Measurements from ENCODE around the gene NBPF4.

NBPF4 gene

DNA sequence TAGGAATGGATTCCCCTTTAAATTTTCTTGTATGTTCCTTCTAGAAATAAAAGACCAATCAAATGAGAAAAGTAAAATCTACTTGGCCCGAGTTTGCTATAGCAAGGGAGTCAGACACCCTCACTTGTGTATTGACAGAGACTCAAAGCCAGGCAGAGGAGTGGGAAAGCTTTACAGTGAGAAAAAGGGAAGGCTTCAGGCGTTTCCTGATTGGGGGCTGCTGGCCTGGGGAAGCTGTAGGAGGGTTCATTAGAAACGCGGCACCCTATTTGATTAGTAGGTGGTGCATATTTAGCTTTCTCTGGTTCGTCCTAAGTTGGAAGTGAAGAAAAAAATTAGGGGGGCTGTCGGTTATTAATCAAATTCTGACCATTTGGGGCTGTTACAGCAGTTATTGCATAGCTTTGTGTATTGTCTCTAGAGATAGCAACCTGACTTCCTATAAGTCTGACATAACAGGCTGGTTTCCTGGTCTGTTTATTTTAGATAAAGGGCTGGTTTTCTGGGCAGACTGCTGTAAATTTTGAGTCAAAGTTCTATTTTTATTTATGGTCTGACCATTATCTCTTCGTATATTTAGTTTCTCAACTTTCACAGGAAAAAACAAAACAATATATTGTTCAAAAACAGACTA, 53.8 kb downstream of the NBPF4 start:
- Histone ChIP-seq H3K4me3 (replicated peaks; ENCODE audit: low read depth, low read length) (no peak overlapping the region), H3K27me3 (replicated peaks; ENCODE audit: control insufficient read depth, insufficient read depth, low read length) (no peaks in the 10 kb centered on the region), H3K36me3 (ENCODE audit: control insufficient read depth, insufficient read depth, low read length) (no peaks in the 10 kb centered on the region)
- TF ChIP-seq, protein P1, sequence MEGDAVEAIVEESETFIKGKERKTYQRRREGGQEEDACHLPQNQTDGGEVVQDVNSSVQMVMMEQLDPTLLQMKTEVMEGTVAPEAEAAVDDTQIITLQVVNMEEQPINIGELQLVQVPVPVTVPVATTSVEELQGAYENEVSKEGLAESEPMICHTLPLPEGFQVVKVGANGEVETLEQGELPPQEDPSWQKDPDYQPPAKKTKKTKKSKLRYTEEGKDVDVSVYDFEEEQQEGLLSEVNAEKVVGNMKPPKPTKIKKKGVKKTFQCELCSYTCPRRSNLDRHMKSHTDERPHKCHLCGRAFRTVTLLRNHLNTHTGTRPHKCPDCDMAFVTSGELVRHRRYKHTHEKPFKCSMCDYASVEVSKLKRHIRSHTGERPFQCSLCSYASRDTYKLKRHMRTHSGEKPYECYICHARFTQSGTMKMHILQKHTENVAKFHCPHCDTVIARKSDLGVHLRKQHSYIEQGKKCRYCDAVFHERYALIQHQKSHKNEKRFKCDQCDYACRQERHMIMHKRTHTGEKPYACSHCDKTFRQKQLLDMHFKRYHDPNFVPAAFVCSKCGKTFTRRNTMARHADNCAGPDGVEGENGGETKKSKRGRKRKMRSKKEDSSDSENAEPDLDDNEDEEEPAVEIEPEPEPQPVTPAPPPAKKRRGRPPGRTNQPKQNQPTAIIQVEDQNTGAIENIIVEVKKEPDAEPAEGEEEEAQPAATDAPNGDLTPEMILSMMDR (IDR thresholded peaks at IDR 0.05; ENCODE audit: insufficient read depth, low read length, poor library complexity, severe bottlenecking): no peak
- DNase-seq (ENCODE audit: extremely low read depth, insufficient read length): no peak

DNA sequence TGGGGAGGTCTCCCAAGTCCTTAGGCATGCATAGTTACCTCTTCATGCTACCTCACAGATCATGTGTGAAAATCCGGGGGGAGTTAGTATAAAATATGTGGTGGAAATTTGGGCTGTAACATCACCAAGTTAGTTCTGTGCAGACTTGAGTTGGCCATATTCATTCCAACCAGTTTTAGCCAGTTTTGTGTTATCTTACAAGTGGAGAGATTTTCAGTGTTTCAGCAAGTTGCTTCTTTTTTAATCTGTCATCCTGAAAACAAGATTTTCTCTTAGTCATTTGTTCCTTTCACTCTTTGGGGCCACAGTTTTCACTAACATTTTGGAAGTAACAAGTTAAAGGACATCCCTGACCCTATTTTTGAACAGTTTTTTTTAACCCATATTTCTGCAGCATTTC, 55.1 kb downstream of the NBPF4 start:
- no peak for DNase-seq (ENCODE audit: extremely low read depth, insufficient read length)
- Histone ChIP-seq H3K27me3 (replicated peaks; ENCODE audit: control insufficient read depth, insufficient read depth, low read length) (no peaks in the 10 kb centered on the region), H3K4me3 (replicated peaks; ENCODE audit: low read depth, low read length) (no peak overlapping the region), H3K36me3 (ENCODE audit: control insufficient read depth, insufficient read depth, low read length) (no peaks in the 10 kb centered on the region)
- TF ChIP-seq, protein P1 (IDR thresholded peaks at IDR 0.05; ENCODE audit: insufficient read depth, low read length, poor library complexity, severe bottlenecking): no peak

DNA sequence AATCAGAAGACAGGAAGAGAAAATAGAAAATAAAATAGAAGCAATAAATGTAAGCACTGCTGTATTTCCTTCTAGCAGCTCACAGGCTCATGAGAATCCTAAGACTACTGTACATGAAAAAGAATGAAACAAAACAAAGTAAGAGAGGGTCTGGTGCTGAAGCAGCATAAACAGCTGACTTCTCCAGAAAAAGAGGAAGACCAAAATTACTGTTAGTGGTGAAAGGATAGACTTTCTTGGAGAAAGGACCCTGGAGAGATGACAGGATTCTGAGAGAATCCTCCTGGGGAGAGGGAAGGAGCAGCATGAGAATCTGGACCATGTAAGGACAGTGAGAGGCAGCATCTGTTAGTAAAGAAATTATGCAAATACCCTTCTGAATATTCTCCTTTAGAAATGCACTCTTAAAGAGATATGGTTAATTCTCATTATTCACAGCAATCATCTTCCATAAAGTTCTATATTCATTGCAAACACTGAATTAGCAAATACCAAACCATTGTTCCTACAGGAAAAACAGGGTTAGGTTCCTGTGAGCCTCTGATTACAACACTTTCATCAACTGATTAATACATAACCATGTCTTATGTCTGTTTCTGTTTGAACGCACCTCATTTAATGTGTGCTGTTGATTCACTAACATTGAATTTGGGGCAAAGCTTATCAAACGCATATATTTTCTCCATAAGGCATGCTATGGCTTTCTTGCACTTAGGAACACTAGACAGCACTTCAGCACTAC, 60.7 kb downstream of the NBPF4 start:
- Histone ChIP-seq H3K4me3 (replicated peaks; ENCODE audit: low read depth, low read length) (no peak overlapping the region), H3K36me3 (ENCODE audit: control insufficient read depth, insufficient read depth, low read length) (no peaks in the 10 kb centered on the region), H3K27me3 (replicated peaks; ENCODE audit: control insufficient read depth, insufficient read depth, low read length) (no peaks in the 10 kb centered on the region)
- no peak for DNase-seq (ENCODE audit: extremely low read depth, insufficient read length)
- TF ChIP-seq, protein P1 (IDR thresholded peaks at IDR 0.05; ENCODE audit: insufficient read depth, low read length, poor library complexity, severe bottlenecking): no peak

DNA sequence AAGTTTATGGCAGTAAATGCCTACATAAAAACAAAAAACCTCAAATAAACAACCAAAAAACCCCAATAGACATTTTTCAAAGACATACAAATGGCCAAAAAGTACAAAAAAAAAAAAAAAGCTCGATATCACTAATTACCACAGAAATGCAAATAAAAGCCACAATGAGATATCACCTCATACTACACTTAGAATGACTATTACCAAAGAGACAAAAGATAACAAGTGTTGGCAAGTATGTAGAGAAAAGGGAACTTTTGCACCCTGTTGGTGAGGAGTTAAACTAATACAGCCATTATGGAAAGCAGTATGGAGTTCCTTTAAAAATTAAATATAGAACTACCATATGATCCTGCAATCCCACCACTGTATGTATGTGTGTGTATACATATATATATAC, 64.9 kb downstream of the NBPF4 start:
- Histone ChIP-seq H3K4me3 (replicated peaks; ENCODE audit: low read depth, low read length) (no peak overlapping the region), H3K27me3 (replicated peaks; ENCODE audit: control insufficient read depth, insufficient read depth, low read length) (no peaks in the 10 kb centered on the region), H3K36me3 (ENCODE audit: control insufficient read depth, insufficient read depth, low read length) (no peaks in the 10 kb centered on the region)
- DNase-seq (ENCODE audit: extremely low read depth, insufficient read length): no peak
- TF ChIP-seq, protein P1 (IDR thresholded peaks at IDR 0.05; ENCODE audit: insufficient read depth, low read length, poor library complexity, severe bottlenecking): no peak
